K562 treated with DMSO at 1 percent for 4 hours (cell line): Measurements from ENCODE around the gene SLFN14. TPM values are rescaled to one million over a fixed set of nuclear protein-coding genes. Genes with fewer than 3 reads are reported as not detected.

Experiments used
- total RNA-seq: library from RNA; unstranded; fragments of 300-600 nt; gene quantifications from 2 replicates; pipeline ENCODE4 v1.2.3, GENCODE V29; 2022; ENCODE audit not compliant: insufficient read depth

The SLFN14 gene
- total RNA-seq, result 1.1 and 1.3 TPM in 2 replicates

GRCh38 chr17:35560703-35561102 is at the start of gene SLFN14:
SLFN14 (minus strand) TSS chr17:35560819; CDS start chr17:35558062, 2,757 bp downstream.

GRCh38 chr17:35587074-35587961 is 26.7 kb upstream of the SLFN14 start, which contains the start of gene AP2B1:
AP2B1 (plus strand) TSS chr17:35587322; CDS start chr17:35594031, 6,709 bp downstream.

GRCh38 chr17:35578197-35578928 is 17.7 kb upstream of the SLFN14 start, which contains the start of gene PEX12:
PEX12 (minus strand) TSS chr17:35578571; CDS start chr17:35578021, 550 bp downstream.

GRCh38 chr17:35537601-35538141 is 22.9 kb downstream of the SLFN14 start, which contains the start of gene SLFN12L:
SLFN12L (minus strand) TSS chr17:35537678; CDS start chr17:35522364, 15,314 bp downstream.

Other genes with a start within 250 kb of the SLFN14 start
- not detected in 2 replicates for gene SLFN11, start 187.2 kb downstream of the SLFN14 start, total RNA-seq
- not detected in 2 replicates for gene SLFN12, start 128.3 kb downstream of the SLFN14 start, total RNA-seq
- gene SLFN13, start 112.1 kb downstream of the SLFN14 start, total RNA-seq, result 0.27 and 0.38 TPM in 2 replicates
- not detected in 2 replicates for gene SLFN12L, start 23.1 kb downstream of the SLFN14 start, total RNA-seq
- gene PEX12, start 17.8 kb upstream of the SLFN14 start, total RNA-seq, result 6.2 and 8.6 TPM in 2 replicates
- gene AP2B1, start 26.5 kb upstream of the SLFN14 start, total RNA-seq, result 86.3 and 94.1 TPM in 2 replicates
- gene RASL10B, start 170.8 kb upstream of the SLFN14 start, total RNA-seq, result 0.18 TPM in 1 of 2 replicates, not detected in the other
- not detected in 2 replicates for gene GAS2L2, start 192.4 kb upstream of the SLFN14 start, total RNA-seq
- not detected in 2 replicates for gene C17orf50, start 200.1 kb upstream of the SLFN14 start, total RNA-seq
- not detected in 2 replicates for gene MMP28, start 234.8 kb upstream of the SLFN14 start, total RNA-seq
- gene TAF15, start 248.7 kb upstream of the SLFN14 start, total RNA-seq, result 163 and 198 TPM in 2 replicates